ENCODE data around the gene KATNB1. TPM values are rescaled to one million over a fixed set of nuclear protein-coding genes. Genes with fewer than 3 reads are reported as not detected.

The KATNB1 gene
- total RNA-seq, 4 donors from 2014 or later: 13.3 to 27.4 (median 18.1) TPM

- TF ChIP-seq POLR2A (IDR thresholded peaks at IDR 0.05) (no peak), CTCF (IDR thresholded peaks at IDR 0.05) (no peak)
- Histone ChIP-seq H3K36me3 (no peaks in the 10 kb centered on the region), H3K9me3 (no peaks in the 10 kb centered on the region), H3K27me3 (no peaks in the 10 kb centered on the region), H3K27ac (no peak overlapping the region), H3K4me3 (no peak overlapping the region), H3K4me1 (no peaks in the 10 kb centered on the region)
- no peak for DNase-seq
- intact Hi-C loops (cut with DNase I; ENCODE audit: low total_unique reads): no loop called here
These were observed 11.9 kb downstream of the KATNB1 start for GRCh38 chr16:57747496-57747895.

GRCh38 chr16:57747996-57748395, 12.4 kb downstream of the KATNB1 start:
- no peaks in the 10 kb centered on the region for H3K4me1 ChIP-seq
- intact Hi-C loops (cut with DNase I; ENCODE audit: low total_unique reads): no loop called here
- H3K9me3 ChIP-seq: no peaks in the 10 kb centered on the region
- no peak for DNase-seq
- no peaks in the 10 kb centered on the region for H3K27me3 ChIP-seq
- no peak for TF ChIP-seq POLR2A (IDR thresholded peaks at IDR 0.05)
- no peak for TF ChIP-seq CTCF (IDR thresholded peaks at IDR 0.05)
- H3K27ac ChIP-seq: no peak overlapping the region
- no peak overlapping the region for H3K4me3 ChIP-seq
- no peaks in the 10 kb centered on the region for H3K36me3 ChIP-seq

- H3K27me3 ChIP-seq: no peaks in the 10 kb centered on the region
- no peaks in the 10 kb centered on the region for H3K4me1 ChIP-seq
- DNase-seq: no peak
- TF ChIP-seq CTCF (IDR thresholded peaks at IDR 0.05): no peak
- TF ChIP-seq POLR2A (IDR thresholded peaks at IDR 0.05): no peak
- H3K27ac ChIP-seq: no peak overlapping the region
- no peaks in the 10 kb centered on the region for H3K9me3 ChIP-seq
- H3K36me3 ChIP-seq: no peaks in the 10 kb centered on the region
- H3K4me3 ChIP-seq: no peak overlapping the region
- intact Hi-C loops (cut with DNase I; ENCODE audit: low total_unique reads): no loop called here
These were observed 13.0 kb downstream of the KATNB1 start for GRCh38 chr16:57748596-57748995.

GRCh38 chr16:57749101-57749692, 13.6 kb downstream of the KATNB1 start:
- intact Hi-C loops (cut with DNase I; ENCODE audit: low total_unique reads): no loop called here
- no peak for TF ChIP-seq POLR2A (IDR thresholded peaks at IDR 0.05)
- no peak for TF ChIP-seq CTCF (IDR thresholded peaks at IDR 0.05)
- no peaks in the 10 kb centered on the region for H3K9me3 ChIP-seq
- no peak overlapping the region for H3K4me3 ChIP-seq
- DNase-seq: no peak
- no peak overlapping the region for H3K27ac ChIP-seq
- H3K36me3 ChIP-seq: no peaks in the 10 kb centered on the region
- H3K4me1 ChIP-seq: no peaks in the 10 kb centered on the region
- no peaks in the 10 kb centered on the region for H3K27me3 ChIP-seq

GRCh38 chr16:57749856-57750452, 14.4 kb downstream of the KATNB1 start:
- H3K9me3 ChIP-seq: no peaks in the 10 kb centered on the region
- no peaks in the 10 kb centered on the region for H3K4me1 ChIP-seq
- TF ChIP-seq CTCF (IDR thresholded peaks at IDR 0.05) (no peak), POLR2A (IDR thresholded peaks at IDR 0.05) (no peak)
- no peaks in the 10 kb centered on the region for H3K36me3 ChIP-seq
- H3K4me3 ChIP-seq: no peak overlapping the region
- no peak for DNase-seq
- no peaks in the 10 kb centered on the region for H3K27me3 ChIP-seq
- intact Hi-C loops (cut with DNase I; ENCODE audit: low total_unique reads): loop anchor here (10.0 kb wide), 1 partner anchor 115 kb away; no protein-coding TSS in a partner anchor
- no peak overlapping the region for H3K27ac ChIP-seq

Data from uterus (tissue), 4 donors.